ENCODE measurements around the gene TECTA.

The TECTA gene

DNA sequence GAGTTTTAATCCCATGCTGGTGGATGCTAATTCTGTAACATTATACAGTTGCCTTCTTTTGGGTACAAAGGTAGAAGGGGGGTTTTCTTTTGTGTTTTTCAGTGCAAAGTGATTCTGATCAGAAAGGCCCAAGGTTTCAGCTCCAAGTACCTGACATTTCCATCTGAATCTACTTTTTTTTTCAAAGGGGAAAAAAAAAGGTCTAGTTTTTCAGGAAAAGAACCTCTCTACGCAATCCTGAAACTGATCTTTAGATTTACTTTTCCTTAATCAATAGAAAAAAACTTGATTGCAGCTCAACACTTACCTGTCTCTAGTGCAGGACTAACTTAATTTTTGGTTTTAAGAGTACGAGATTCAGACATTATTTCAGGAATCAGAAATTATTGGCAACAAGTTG is at the start of gene TECTA:
Gene TECTA (plus strand): TSS at position 301 of the 400 bp plus-strand sequence. CDS start 1,423 bp downstream, outside the sequence.
- Mint-ChIP-seq H3K36me3 (ENCODE audit: low read depth) (no peaks in the 10 kb centered on the region), H3K4me1 (ENCODE audit: low read depth) (no peaks in the 10 kb centered on the region), H3K9me3 (no peaks in the 10 kb centered on the region), H3K4me3 (no peak within 1 kb of the TSS), H3K27ac (no peak within 1 kb of the TSS), H3K27me3 (ENCODE audit: low read depth) (peaks cover 14% of the 10 kb centered on the region)
- DNase-seq (ENCODE audit: low spot score) = no peak

DNA sequence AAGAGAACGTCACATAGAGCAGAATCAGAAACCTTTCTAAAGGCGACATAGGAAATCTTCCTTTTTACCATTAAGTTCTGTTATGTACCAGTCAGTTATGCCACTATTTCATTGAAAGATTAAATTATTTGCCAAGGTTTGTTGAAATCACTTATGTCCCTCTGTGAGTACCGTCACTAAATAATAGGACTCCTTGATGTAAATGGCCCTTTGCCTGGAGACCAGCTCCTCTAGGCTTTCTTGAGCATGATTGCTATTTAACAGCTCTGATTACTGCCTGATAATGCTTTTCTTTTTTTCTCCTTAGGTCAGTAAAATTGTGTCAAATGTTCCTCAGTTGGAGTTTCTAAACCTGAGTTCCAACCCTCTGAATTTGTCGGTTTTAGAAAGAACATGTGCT is 47.8 kb upstream of the TECTA start:
- H3K9me3 Mint-ChIP-seq = no peaks in the 10 kb centered on the region
- no peak overlapping the region for H3K27ac Mint-ChIP-seq
- peaks cover 8% of the 10 kb centered on the region for H3K4me1 Mint-ChIP-seq (ENCODE audit: low read depth)
- H3K27me3 Mint-ChIP-seq (ENCODE audit: low read depth) = no peaks in the 10 kb centered on the region
- peaks cover 23% of the 10 kb centered on the region for H3K36me3 Mint-ChIP-seq (ENCODE audit: low read depth)
- no peak overlapping the region for H3K4me3 Mint-ChIP-seq
- no peak for DNase-seq (ENCODE audit: low spot score)

GRCh38 chr11:121054266-121054665 is 46.8 kb upstream of the TECTA start:
- Mint-ChIP-seq H3K27me3 (ENCODE audit: low read depth) (no peaks in the 10 kb centered on the region), H3K4me1 (ENCODE audit: low read depth) (peaks cover 8% of the 10 kb centered on the region), H3K27ac (no peak overlapping the region), H3K9me3 (no peaks in the 10 kb centered on the region), H3K36me3 (ENCODE audit: low read depth) (peaks cover 20% of the 10 kb centered on the region), H3K4me3 (no peak overlapping the region)
- DNase-seq (ENCODE audit: low spot score) = no peak

- H3K9me3 Mint-ChIP-seq = no peaks in the 10 kb centered on the region
- H3K27me3 Mint-ChIP-seq (ENCODE audit: low read depth) = no peaks in the 10 kb centered on the region
- H3K36me3 Mint-ChIP-seq (ENCODE audit: low read depth) = peaks cover 24% of the 10 kb centered on the region
- peaks cover 11% of the 10 kb centered on the region for H3K4me1 Mint-ChIP-seq (ENCODE audit: low read depth)
- H3K4me3 Mint-ChIP-seq = no peak overlapping the region
- DNase-seq (ENCODE audit: low spot score) = no peak
- H3K27ac Mint-ChIP-seq = no peak overlapping the region
Observed at GRCh38 chr11:121055076-121055475, 46.0 kb upstream of the TECTA start.

DNA sequence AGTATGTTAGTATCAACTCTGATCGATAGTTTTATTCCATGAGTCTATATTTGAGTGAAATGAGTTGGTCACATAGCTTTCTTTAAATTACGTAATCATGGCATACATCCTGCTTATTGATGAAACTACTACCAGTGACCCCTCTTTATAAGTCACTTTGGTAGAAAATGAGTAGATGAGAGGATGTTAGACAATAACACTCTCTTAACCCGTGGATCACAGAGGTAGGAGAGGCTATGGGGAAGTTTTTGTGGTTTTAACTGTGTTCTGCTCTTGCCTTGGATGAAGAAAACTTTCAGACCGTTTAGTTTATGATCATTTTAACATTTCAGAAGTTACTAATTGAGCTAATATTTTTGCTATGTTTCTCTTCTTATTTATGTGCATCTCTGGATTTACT is 43.1 kb upstream of the TECTA start:
- Mint-ChIP-seq H3K4me3 (no peak overlapping the region), H3K36me3 (ENCODE audit: low read depth) (peaks cover 29% of the 10 kb centered on the region), H3K27ac (no peak overlapping the region), H3K4me1 (ENCODE audit: low read depth) (peaks cover 14% of the 10 kb centered on the region), H3K27me3 (ENCODE audit: low read depth) (no peaks in the 10 kb centered on the region), H3K9me3 (no peaks in the 10 kb centered on the region)
- no peak for DNase-seq (ENCODE audit: low spot score)

GRCh38 chr11:121058941-121059340 is 42.1 kb upstream of the TECTA start:
- DNase-seq (ENCODE audit: low spot score) = no peak
- no peaks in the 10 kb centered on the region for H3K9me3 Mint-ChIP-seq
- peaks cover 30% of the 10 kb centered on the region for H3K36me3 Mint-ChIP-seq (ENCODE audit: low read depth)
- no peak overlapping the region for H3K27ac Mint-ChIP-seq
- H3K27me3 Mint-ChIP-seq (ENCODE audit: low read depth) = no peaks in the 10 kb centered on the region
- no peak overlapping the region for H3K4me3 Mint-ChIP-seq
- peaks cover 14% of the 10 kb centered on the region for H3K4me1 Mint-ChIP-seq (ENCODE audit: low read depth)

GRCh38 chr11:121059605-121060004 is 41.4 kb upstream of the TECTA start:
- Mint-ChIP-seq H3K27ac (no peak overlapping the region), H3K27me3 (ENCODE audit: low read depth) (no peaks in the 10 kb centered on the region), H3K4me1 (ENCODE audit: low read depth) (peaks cover 11% of the 10 kb centered on the region), H3K4me3 (no peak overlapping the region), H3K36me3 (ENCODE audit: low read depth) (peaks cover 27% of the 10 kb centered on the region), H3K9me3 (no peaks in the 10 kb centered on the region)
- DNase-seq (ENCODE audit: low spot score) = no peak

GRCh38 chr11:121063728-121064127 is 37.3 kb upstream of the TECTA start:
- Mint-ChIP-seq H3K9me3 (no peaks in the 10 kb centered on the region), H3K4me3 (no peak overlapping the region), H3K36me3 (ENCODE audit: low read depth) (peaks cover 16% of the 10 kb centered on the region), H3K27ac (no peak overlapping the region), H3K4me1 (ENCODE audit: low read depth) (peaks cover 8% of the 10 kb centered on the region), H3K27me3 (ENCODE audit: low read depth) (no peaks in the 10 kb centered on the region)
- no peak for DNase-seq (ENCODE audit: low spot score)

DNA sequence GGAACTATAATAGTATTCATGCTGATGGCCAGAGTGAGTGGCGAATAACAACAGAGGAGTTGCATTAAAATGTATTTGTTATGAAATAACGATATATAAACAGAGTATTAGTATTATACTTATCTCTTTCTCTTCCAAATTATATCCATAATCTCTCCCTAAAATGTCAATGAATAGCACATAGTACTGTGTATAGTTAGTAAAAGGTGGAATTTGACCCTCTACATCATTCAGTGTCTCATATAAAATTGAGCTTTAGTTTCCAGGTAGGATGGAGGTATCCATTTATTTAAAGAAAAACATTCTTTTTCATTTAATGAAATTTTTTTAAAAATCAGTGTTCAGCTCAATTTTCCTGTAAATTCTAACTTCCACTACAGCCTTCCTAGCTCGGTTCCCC is 34.4 kb upstream of the TECTA start:
- Mint-ChIP-seq H3K27ac (no peak overlapping the region), H3K4me3 (no peak overlapping the region), H3K36me3 (ENCODE audit: low read depth) (peaks cover 13% of the 10 kb centered on the region), H3K4me1 (ENCODE audit: low read depth) (peaks cover 2% of the 10 kb centered on the region), H3K27me3 (ENCODE audit: low read depth) (no peaks in the 10 kb centered on the region), H3K9me3 (no peaks in the 10 kb centered on the region)
- no peak for DNase-seq (ENCODE audit: low spot score)

- Mint-ChIP-seq H3K9me3 (no peaks in the 10 kb centered on the region), H3K4me1 (ENCODE audit: low read depth) (peaks cover 2% of the 10 kb centered on the region), H3K4me3 (no peak overlapping the region), H3K27me3 (ENCODE audit: low read depth) (no peaks in the 10 kb centered on the region), H3K27ac (no peak overlapping the region), H3K36me3 (ENCODE audit: low read depth) (peaks cover 12% of the 10 kb centered on the region)
- DNase-seq (ENCODE audit: low spot score) = no peak
Observed at GRCh38 chr11:121067026-121067425, 34.0 kb upstream of the TECTA start.

GRCh38 chr11:121067453-121067852 is 33.6 kb upstream of the TECTA start:
- DNase-seq (ENCODE audit: low spot score) = no peak
- no peak overlapping the region for H3K27ac Mint-ChIP-seq
- H3K36me3 Mint-ChIP-seq (ENCODE audit: low read depth) = peaks cover 12% of the 10 kb centered on the region
- no peak overlapping the region for H3K4me3 Mint-ChIP-seq
- H3K4me1 Mint-ChIP-seq (ENCODE audit: low read depth) = peaks cover 2% of the 10 kb centered on the region
- H3K9me3 Mint-ChIP-seq = no peaks in the 10 kb centered on the region
- H3K27me3 Mint-ChIP-seq (ENCODE audit: low read depth) = no peaks in the 10 kb centered on the region

DNA sequence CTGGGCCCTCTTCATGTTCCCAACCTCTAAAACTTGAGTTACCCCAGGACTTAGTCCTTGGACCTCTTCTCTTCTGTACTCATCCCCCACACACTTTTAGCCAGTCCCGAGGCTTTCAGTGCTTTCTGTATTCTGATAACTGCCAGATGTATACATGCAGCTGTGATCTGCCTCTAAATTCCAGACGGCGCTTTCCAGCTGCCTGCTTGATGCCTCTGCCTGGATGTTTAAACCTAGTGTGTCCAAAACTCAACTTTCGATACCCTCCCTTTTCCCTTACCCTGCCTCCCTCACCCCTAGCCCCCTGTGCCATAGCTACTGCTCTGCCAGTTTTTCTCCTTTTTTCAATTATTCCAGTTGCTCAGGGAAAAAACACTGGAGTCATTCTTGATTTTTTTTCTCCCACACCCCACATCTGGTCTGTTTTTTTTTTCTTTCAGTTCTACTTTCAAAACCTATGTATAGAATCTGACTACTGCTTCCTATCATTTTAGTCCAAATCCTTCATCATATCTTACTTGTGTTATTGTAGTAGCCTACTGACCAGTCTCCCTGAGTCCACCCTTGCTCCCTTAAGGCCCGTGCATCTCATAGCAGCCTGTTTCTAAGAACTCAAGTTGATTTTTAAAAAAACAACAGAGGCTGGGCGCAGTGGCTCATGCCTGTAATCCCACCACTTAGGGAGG is 32.9 kb upstream of the TECTA start:
- Mint-ChIP-seq H3K27ac (no peak overlapping the region), H3K4me3 (no peak overlapping the region)

DNA sequence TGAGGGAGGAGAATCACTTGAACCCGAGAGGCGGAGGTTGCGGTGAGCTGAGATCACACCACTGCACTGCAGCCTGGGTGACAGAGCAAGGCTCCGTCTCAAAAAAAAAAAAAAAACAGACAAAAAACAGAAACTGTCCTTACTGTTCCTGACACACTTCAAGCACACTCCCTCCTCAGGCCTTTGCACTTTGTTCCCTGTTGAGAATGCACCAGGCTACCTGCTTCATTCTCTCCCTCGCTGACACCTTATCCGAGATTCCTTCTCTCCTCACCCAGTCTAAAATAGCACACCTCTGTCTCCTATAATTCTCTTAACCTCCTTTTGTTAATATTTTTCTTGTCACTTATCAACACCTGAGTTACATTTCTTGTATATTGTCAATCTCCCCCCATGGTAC is 32.3 kb upstream of the TECTA start:
- Mint-ChIP-seq H3K36me3 (ENCODE audit: low read depth) (peaks cover 11% of the 10 kb centered on the region), H3K27ac (no peak overlapping the region)

More for the DNA sequence above, 32.9 kb upstream of the TECTA start:
- Mint-ChIP-seq H3K27me3 (ENCODE audit: low read depth) (no peaks in the 10 kb centered on the region), H3K4me1 (ENCODE audit: low read depth) (peaks cover 2% of the 10 kb centered on the region), H3K9me3 (no peaks in the 10 kb centered on the region), H3K36me3 (ENCODE audit: low read depth) (peaks cover 12% of the 10 kb centered on the region)
- DNase-seq (ENCODE audit: low spot score) = no peak

GRCh38 chr11:121070951-121071845 is 29.8 kb upstream of the TECTA start:
- Mint-ChIP-seq H3K4me3 (no peak overlapping the region), H3K36me3 (ENCODE audit: low read depth) (peaks cover 7% of the 10 kb centered on the region), H3K27ac (no peak overlapping the region), H3K4me1 (ENCODE audit: low read depth) (peaks cover 2% of the 10 kb centered on the region), H3K9me3 (no peaks in the 10 kb centered on the region), H3K27me3 (ENCODE audit: low read depth) (no peaks in the 10 kb centered on the region)
- no peak for DNase-seq (ENCODE audit: low spot score)

More for the DNA sequence above, 32.3 kb upstream of the TECTA start:
- H3K4me1 Mint-ChIP-seq (ENCODE audit: low read depth) = peaks cover 2% of the 10 kb centered on the region
- no peak for DNase-seq (ENCODE audit: low spot score)
- H3K4me3 Mint-ChIP-seq = no peak overlapping the region
- H3K27me3 Mint-ChIP-seq (ENCODE audit: low read depth) = no peaks in the 10 kb centered on the region
- no peaks in the 10 kb centered on the region for H3K9me3 Mint-ChIP-seq

Measured in T-helper 2 cell treated with Interferon-gamma antibody and Interleukin-4, amounts not matched to agents 5 μg/mL and 100 μg/mL, for 36 hours (primary cell).